ENCODE results near the gene KNSTRN. TPM values are rescaled to one million over a fixed set of nuclear protein-coding genes. Genes with fewer than 3 reads are reported as not detected.

KNSTRN gene
- total RNA-seq, 1 donor from 2014 or later = 28.4 TPM

GRCh38 chr15:40377606-40378005 is 4.9 kb upstream of the KNSTRN start:
- no peaks in the 10 kb centered on the region for H3K27me3 Mint-ChIP-seq (ENCODE audit: low read depth)
- TF ChIP-seq CTCF (IDR thresholded peaks at IDR 0.05) = no peak
- peaks cover 23% of the 10 kb centered on the region for H3K4me1 Mint-ChIP-seq (ENCODE audit: low read depth)
- no peaks in the 10 kb centered on the region for H3K9me3 Mint-ChIP-seq (ENCODE audit: low read depth)
- no peak overlapping the region for H3K4me3 Mint-ChIP-seq (ENCODE audit: unreplicated experiment)
- H3K36me3 Mint-ChIP-seq (ENCODE audit: low read depth) = no peaks in the 10 kb centered on the region
- no peak for DNase-seq (ENCODE audit: low spot score)
- H3K27ac Mint-ChIP-seq (ENCODE audit: unreplicated experiment) = no peak overlapping the region

- DNase-seq (ENCODE audit: low spot score) = no peak
- no peak overlapping the region for H3K4me3 Mint-ChIP-seq (ENCODE audit: unreplicated experiment)
- H3K9me3 Mint-ChIP-seq (ENCODE audit: low read depth) = no peaks in the 10 kb centered on the region
- peak overlapping the region; percentile 89 for H3K27ac Mint-ChIP-seq (ENCODE audit: unreplicated experiment)
- H3K27me3 Mint-ChIP-seq (ENCODE audit: low read depth) = no peaks in the 10 kb centered on the region
- TF ChIP-seq CTCF (IDR thresholded peaks at IDR 0.05) = no peak
- no peaks in the 10 kb centered on the region for H3K36me3 Mint-ChIP-seq (ENCODE audit: low read depth)
- peaks cover 29% of the 10 kb centered on the region for H3K4me1 Mint-ChIP-seq (ENCODE audit: low read depth)
These were observed 3.1 kb upstream of the KNSTRN start for GRCh38 chr15:40379374-40379773.

GRCh38 chr15:40379853-40380252 is 2.7 kb upstream of the KNSTRN start:
- no peak for DNase-seq (ENCODE audit: low spot score)
- Mint-ChIP-seq H3K27me3 (ENCODE audit: low read depth) (no peaks in the 10 kb centered on the region), H3K27ac (ENCODE audit: unreplicated experiment) (peak overlapping the region; percentile 89), H3K4me1 (ENCODE audit: low read depth) (peaks cover 33% of the 10 kb centered on the region), H3K36me3 (ENCODE audit: low read depth) (no peaks in the 10 kb centered on the region), H3K4me3 (ENCODE audit: unreplicated experiment) (peak overlapping the region; percentile 1), H3K9me3 (ENCODE audit: low read depth) (no peaks in the 10 kb centered on the region)
- no peak for TF ChIP-seq CTCF (IDR thresholded peaks at IDR 0.05)

GRCh38 chr15:40380636-40381035 is 1.9 kb upstream of the KNSTRN start:
- H3K27me3 Mint-ChIP-seq (ENCODE audit: low read depth) = no peaks in the 10 kb centered on the region
- H3K36me3 Mint-ChIP-seq (ENCODE audit: low read depth) = no peaks in the 10 kb centered on the region
- H3K27ac Mint-ChIP-seq (ENCODE audit: unreplicated experiment) = no peak overlapping the region
- H3K9me3 Mint-ChIP-seq (ENCODE audit: low read depth) = no peaks in the 10 kb centered on the region
- TF ChIP-seq CTCF (IDR thresholded peaks at IDR 0.05) = no peak
- DNase-seq (ENCODE audit: low spot score) = no peak
- H3K4me1 Mint-ChIP-seq (ENCODE audit: low read depth) = peaks cover 37% of the 10 kb centered on the region
- no peak overlapping the region for H3K4me3 Mint-ChIP-seq (ENCODE audit: unreplicated experiment)

GRCh38 chr15:40381818-40382529 is 547 bp upstream of the KNSTRN start:
- TF ChIP-seq CTCF (IDR thresholded peaks at IDR 0.05) = no peak
- Mint-ChIP-seq H3K36me3 (ENCODE audit: low read depth) (peaks cover 2% of the 10 kb centered on the region), H3K27me3 (ENCODE audit: low read depth) (no peaks in the 10 kb centered on the region), H3K4me1 (ENCODE audit: low read depth) (peaks cover 37% of the 10 kb centered on the region), H3K27ac (ENCODE audit: unreplicated experiment) (no peak overlapping the region), H3K4me3 (ENCODE audit: unreplicated experiment) (no peak overlapping the region), H3K9me3 (ENCODE audit: low read depth) (no peaks in the 10 kb centered on the region)
- no peak for DNase-seq (ENCODE audit: low spot score)

All from chondrocyte (in vitro differentiated cells).